GM18909 (cell line): ENCODE data around the gene TEX44.

Experiments used
- ATAC-seq: cut with Tn5 transposase; IDR thresholded peaks from one replicate; pipeline ENCODE4 v1.9.1; 2021; ENCODE audit warnings: mild to moderate bottlenecking; ENCODE audit not compliant: unreplicated experiment, poor library complexity

TEX44 gene

DNA sequence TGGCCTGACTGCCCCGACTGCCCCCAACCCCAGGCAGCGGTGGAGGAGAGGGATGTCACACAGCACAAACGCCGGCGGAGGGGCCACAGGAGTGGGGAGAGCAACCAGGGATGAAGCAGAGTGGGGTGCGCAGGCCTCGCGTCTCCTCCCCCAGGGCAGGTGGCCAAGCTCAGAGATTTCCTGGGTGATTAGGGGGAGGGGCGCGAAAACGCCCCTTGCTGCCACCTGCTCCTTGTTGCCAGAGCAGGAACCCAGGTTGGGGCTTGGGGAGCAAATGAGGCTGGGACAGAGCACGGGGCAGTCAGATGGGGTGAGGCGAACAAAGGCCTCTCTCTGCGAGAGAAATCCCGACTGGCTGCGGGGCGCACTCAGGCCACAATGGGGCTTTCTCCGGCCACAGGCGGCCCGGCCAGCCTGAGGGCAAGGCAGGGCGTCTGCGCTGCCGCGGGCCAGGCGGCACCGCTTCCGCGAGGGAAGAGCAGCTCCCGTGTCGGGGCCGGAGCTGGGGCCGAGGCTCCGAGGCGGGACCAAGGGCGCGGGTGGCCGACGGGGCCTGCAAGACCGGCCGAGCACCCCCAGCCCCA is 11.5 kb downstream of the TEX44 start:
- peak; percentile 54 for ATAC-seq

DNA sequence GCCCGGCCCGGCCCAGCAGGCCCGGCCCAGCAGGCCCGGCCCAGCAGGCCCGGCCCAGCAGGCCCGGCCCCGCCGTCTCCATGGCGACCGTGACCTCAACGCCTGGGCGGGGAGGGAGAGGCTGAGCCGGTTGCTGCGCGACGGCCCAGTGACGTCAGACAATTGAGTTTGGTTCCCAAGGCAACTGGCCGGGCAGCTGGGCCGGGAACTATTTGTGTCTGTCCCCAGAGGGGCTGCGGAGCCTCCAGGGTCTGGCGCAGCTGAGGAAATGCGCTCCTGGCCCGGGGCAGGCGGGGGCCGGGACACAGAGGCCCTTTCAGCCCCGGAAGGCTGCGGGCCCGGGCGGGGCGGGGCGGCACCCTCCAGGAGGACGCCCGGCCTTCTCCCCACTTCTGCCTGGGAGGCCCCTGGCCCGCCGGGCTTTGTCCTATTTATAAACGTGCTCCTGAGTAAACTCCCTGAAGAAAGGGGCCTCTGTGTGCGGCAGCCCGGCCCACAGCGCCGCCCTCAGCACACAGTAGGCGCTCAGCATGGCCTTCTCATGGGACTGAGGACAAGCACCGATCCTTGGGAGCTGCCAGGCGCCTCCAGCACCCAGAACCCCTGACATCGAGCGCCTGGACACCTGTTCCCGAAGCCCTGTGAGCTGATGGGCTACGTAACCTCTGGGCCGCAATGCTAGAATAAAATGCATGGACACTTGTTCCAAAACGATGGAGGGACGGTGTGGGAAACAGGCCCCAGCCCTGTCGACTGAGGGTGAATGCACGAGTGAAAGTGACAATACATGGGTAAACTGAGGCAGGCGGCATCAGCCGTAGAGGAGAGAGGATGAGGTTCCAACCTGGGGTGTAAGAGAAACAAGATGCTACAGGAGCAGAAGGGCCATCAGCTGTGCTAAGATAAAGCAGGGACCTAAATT is 12.3 kb downstream of the TEX44 start:
- peak; percentile 86 for ATAC-seq

GRCh38 chr2:231605607-231606091 is 13.0 kb downstream of the TEX44 start:
- no peak for ATAC-seq

DNA sequence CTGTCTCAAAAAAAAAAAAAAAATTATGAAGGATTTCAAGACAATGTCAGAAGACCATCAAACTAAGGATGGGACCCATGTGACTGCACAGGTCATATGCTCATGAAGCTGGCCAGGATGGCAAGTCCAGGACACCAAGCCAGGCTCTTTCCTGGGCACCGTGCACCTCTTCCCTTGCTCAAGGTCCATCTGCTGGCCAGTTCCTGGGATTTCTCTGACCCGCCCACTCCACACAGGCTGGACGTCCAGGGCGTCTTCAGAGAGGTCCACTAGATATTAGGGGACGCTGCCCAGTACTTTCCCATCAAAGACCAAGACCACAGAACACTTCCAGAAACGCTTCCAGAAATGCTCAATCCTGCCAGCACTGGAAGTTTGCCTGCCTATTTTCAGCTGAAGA is 14.3 kb downstream of the TEX44 start:
- no peak for ATAC-seq

DNA sequence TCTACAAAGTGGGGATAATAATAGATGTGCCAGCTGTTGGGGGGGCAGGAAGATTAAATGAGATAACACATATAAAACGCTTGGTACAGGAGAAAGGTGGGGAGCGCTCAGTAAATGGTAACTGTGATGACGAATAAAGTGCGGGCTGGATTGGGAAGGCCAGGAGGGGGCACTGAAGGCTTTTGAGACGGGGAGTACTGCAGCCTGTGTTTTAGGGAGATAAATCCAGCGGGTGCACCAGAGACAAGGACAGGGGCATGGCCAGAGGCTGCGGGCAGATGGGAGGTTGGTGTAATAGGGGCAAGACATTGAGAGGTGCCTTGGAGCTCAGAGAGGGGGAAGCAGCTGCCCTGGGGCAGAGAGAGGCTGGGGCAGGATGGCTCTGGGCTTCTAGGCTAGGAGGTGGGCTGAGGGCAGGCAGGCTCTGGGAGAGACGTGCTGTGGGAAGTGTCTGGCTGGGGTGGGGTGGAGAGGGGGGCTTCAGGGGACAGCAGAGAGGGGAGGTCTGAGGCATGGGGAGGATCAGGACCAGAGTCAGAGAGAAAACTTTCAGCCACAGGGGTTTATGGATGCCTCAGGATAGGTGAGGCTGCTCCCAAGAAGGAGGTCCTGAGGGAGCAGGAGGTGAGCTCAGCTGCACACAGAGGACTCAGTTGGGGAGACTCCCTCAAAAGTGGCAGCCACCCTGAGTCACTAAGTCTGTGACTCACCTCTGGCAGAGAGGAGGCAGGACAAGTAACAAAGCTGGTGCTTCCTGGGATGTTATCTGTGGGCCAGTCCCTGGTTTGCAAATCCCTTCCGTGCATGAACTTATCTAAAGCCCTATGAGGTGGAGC is 18.8 kb downstream of the TEX44 start:
- no peak for ATAC-seq

- ATAC-seq = no peak
Measured at GRCh38 chr2:231612109-231612455, 19.4 kb downstream of the TEX44 start.

DNA sequence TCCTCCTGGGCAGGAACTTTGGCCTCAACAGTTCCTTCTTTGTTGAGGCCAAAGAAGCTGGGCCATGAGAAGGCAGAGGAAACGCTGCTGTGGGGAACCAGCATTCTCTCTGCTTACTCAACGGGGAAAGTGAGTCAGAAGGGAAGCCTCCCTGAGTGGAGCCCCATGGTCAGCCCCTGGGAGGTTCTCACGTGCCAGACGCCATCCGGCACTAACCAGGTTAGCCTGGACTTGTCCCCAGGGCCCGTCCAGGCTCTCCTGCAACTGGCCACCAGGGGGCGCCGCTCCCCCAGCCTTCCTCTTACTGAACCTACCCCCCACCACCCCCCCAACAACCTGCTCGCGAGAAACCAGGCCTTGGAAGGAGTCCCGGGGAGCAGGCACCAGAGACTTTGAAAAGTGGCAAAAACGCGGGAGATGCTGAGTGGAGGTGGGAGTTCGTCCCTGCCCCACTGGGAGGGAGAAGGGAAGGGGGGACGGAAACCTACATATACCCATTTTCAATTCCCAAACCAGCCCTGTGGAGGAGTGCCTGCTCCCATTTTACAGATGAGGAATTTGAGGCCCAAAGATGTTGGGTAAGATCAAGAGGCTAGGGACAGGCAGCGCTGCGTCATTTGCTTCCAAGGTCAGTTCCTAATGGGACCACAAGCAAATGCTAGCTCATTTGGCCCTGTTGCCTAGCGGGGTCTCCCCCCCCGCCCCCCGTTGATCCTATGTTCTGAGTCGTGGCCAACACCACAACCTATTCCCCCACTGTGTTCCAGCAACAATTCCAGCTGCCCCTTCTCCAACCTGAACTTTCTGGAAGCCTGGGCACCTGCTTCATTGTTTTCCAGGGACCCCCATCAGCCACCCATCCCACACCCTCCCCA is 20.0 kb downstream of the TEX44 start:
- ATAC-seq = peak; percentile 43

- no peak for ATAC-seq
Measured at GRCh38 chr2:231613331-231613662, 20.6 kb downstream of the TEX44 start.

- ATAC-seq = peak; percentile 70
Measured at GRCh38 chr2:231613663-231614558, 21.2 kb downstream of the TEX44 start.

- ATAC-seq = peak; percentile 8
Measured at GRCh38 chr2:231614559-231615057, 21.9 kb downstream of the TEX44 start.

- no peak for ATAC-seq
Measured at GRCh38 chr2:231615058-231615671, 22.5 kb downstream of the TEX44 start.

GRCh38 chr2:231616296-231616695 is 23.6 kb downstream of the TEX44 start:
- no peak for ATAC-seq

DNA sequence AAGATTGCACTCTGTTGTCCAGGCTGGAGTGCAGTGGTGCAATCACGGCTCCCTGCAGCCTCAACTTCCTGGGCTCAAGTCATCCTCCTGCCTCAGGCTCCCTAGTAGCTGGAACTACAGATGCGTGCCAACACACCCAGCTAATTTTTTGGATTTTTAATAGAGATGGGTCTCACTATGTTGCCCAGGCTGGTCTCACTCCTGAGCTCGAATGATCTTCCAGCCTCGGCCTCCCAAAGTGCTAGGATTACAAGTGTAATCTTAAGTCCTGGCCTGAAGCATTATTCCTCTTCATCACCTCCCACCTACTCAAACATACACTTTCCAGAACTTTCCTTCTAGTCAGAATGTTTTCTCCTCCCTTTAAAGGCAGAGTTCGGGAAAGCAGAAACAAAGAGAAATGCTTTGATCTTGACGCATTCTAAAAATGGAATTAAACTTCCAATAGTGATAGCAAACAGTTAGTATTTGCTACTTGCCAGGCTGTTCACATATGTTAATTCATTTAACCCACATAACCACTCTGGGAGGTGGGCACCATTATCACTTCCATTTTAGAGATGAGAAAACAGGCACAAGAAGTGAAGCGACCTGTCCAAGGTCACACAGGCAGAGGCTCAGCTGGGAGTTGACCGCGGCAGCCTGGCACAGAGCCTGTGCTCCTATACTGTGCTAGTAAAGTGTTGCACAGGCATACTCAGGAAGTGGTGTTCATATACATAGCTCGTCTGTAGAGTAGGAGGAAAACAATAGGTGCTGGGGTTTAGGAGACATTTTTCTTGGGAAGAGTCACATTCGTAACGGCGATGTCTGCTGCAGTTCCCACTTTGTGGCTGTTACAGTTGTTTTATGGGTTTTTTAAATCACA is 24.6 kb downstream of the TEX44 start:
- no peak for ATAC-seq

DNA sequence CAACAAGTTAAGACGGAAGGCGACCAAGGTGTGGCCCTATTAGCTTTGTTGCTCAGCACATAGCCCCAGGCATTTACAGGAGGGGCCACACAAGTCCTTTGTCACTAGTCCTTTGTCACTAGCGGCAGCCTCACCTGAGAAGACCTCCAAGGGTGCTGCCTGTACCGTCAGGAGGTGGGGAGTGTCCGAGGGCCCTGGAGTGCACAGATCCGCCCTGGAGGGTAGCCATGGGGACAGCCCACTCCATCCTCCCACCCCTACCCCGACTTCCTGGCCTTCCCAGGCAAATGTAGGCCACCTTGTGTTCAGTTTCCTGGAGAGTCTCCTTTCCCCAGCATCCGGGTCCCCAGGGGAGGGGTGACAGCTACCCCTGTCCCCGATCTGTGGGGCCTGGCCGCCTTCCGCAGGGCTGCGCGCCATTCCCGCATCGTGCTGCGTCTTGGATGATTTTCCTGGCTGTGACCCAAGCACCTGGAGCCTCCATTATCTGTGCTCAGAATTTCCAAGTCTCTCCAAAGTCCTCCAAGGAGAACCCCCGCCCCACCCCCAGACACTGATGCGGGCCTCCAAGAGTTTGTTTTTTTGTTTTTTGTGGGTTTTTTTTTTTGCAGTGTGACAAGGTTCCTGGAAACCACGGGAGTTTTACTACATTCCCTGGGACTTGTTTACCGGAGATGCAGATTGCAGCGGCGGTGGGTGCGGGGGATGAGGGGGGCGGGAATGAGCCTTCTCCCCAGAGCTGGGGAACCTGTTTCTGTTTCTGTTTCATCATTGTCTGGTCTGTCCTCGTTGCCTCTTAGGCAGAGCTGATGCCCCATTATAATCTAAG is 28.6 kb downstream of the TEX44 start:
- ATAC-seq = no peak

DNA sequence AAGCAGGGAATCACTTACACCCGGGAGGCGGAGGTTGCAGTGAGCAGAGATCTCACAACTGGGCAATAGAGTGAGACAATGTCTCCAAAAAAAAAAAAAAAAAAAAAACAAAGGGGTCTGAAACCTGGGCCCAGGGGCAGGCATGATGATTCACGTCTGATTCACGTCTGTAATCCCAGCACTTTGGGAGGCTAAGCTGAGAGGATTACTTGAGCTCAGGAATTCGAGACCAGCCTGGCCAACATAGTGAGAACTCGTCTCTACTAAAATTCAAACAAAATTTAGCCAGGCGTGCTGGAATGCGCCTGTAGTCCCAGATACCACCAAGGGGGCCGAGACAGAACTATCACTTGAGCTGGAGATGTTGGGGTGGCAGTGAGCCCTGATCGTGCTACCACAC is 30.3 kb downstream of the TEX44 start:
- no peak for ATAC-seq

DNA sequence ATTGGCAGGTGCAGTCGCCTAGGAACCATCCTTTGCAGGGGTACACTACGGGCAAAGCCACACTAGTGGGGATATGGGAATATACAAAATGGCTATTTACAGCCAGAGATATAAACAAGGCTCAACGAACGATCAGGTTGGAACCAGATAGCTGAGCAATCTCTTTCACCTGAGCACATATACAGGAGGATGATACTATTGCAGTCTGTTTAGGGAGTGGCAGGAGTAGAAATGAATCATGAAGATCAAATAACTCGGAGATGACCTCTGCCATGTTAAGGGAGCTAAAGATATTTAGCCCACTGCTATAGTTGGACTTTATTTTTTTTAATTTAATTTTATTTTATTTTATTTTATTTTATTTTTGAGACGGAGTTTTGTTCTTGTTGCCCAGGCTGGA is 33.8 kb downstream of the TEX44 start:
- ATAC-seq = no peak
